ENCODE measurements around the gene KRT7.
A peak's percentile ranks its signal among the peaks of the same experiment; 100 is the strongest.

KRT7 gene

DNA sequence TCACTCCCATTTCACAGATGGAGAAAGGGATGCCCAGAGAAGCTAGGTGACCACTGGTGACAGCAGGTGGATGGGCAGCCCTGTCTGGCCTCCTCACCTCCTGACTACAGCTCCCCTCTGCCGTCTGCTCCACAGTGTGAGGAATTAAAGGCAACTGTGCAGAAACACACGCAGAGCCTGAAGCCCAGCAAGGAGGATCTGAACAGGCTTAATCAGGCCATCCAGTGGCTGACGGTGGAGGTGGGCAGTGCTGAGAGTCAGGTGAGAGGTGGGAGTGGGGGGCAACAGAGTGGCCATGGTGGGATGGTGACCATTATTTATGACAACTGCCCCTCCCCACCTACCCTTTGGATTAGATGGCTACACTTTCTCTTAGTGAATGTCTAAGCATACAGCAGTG lies 42.6 kb downstream of the KRT7 start:
- no peak overlapping the region for H3K4me3 ChIP-seq (ENCODE audit: low read length in 2 of 2)
- H3K36me3 ChIP-seq (ENCODE audit: control insufficient read depth in 2 of 2, insufficient read depth in 2 of 2, low read length in 2 of 2), result no peaks in the 10 kb centered on the region
- H3K9ac ChIP-seq (ENCODE audit: low read length in 2 of 2), result no peak overlapping the region
- H3K27ac ChIP-seq (ENCODE audit: low read length), result no peak overlapping the region
- H3K4me1 ChIP-seq (ENCODE audit: control insufficient read depth, insufficient read depth, low read length), result peaks cover 22% of the 10 kb centered on the region
- H3K9me3 ChIP-seq (ENCODE audit: control insufficient read depth in 2 of 2, low read length in 2 of 2), result no peaks in the 10 kb centered on the region
- peaks cover 3 to 4% of the 10 kb centered on the region in 2 donors for H3K27me3 ChIP-seq (ENCODE audit: control insufficient read depth in 1 of 2, insufficient read depth in 2 of 2, low read length in 2 of 2)

DNA sequence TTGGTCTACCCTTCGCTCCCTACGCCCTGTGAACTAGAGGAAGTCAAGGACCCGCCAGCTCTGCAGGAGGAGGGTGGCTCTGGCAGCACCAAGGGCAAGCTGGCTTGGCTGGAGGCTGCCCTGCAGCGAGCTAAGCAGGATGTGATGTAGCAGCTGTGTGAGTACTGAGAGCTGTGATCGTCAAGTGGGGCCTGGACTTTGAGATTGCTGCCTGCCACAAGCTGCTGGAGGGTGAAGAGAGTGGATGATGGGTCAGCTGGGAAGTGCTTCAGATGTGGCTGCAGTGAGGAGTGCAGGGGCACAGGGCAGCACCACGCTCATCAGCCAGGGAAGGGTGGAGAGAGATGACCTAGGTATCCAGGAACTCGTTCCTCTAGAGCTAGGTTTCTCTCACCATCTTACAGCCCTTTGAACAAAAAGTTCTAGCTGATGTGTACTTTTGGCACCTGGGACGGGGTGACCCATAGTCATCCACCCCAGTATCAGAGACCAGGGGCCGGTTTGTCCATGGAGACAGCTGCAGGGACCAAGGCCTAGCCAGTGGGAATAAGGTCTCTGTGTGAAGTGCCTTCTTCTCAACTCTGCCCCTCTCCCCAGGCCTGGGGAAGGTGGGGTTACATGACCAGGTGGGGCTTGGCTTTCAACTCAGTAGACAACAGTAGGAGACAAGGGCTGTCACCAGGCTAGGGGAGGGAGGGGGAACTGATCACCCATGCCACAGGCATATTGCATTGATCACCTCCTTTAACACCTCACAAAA lies 44.6 kb downstream of the KRT7 start:
- peaks cover 31% of the 10 kb centered on the region for H3K4me1 ChIP-seq (ENCODE audit: control insufficient read depth, insufficient read depth, low read length)
- H3K4me3 ChIP-seq (ENCODE audit: low read length in 2 of 2), result no peak overlapping the region
- no peaks in the 10 kb centered on the region for H3K36me3 ChIP-seq (ENCODE audit: control insufficient read depth in 2 of 2, insufficient read depth in 2 of 2, low read length in 2 of 2)
- no peak overlapping the region for H3K9ac ChIP-seq (ENCODE audit: low read length in 2 of 2)
- H3K9me3 ChIP-seq (ENCODE audit: control insufficient read depth in 2 of 2, low read length in 2 of 2), result no peaks in the 10 kb centered on the region
- H3K27me3 ChIP-seq (ENCODE audit: control insufficient read depth in 1 of 2, insufficient read depth in 2 of 2, low read length in 2 of 2), result peaks cover 0 to 3% of the 10 kb centered on the region in 2 donors
- no peak overlapping the region for H3K27ac ChIP-seq (ENCODE audit: low read length)

DNA sequence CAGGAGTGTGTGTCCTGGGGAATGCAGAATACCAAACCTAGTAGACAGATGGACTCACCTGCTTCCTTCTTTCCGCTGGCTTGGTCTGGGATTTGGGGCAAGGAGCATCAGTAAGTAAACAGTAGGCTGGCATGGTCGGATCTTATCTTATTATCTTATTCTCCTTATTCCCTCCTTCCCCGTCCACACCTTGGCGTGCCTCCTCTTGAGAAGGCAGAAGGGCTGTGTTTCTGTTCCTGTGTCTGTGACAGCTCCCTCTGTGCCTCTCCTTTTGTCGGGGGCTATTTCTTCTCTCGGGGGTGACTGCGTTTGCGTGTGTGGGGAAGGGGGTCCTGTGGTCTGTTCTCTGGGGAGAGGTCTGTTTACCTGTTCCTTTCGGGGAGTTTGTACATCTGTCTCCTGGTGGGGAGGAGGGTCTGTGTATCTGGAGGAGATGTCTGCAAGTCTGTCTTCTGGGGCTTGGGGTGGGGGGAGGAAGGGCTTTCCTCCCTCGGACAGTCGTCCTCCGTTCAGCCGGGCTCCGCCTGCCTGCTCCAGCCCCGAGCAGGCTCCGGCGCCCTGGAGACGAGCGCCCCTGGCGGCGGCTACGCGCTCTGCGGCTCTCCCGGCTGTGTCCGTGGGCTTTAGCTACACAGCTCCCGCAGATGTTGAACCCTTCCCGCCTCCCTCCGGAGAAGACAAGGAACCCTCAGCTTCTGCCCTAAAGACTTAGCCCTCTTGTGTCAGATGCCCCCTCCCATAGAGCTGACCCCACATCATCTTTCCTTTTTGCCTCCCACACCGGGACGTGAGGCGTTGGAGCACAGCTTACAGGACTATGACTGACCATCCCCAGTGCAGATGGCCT lies 45.8 kb downstream of the KRT7 start:
- H3K27ac ChIP-seq (ENCODE audit: low read length), result peak overlapping the region; percentile 96
- H3K9ac ChIP-seq (ENCODE audit: low read length in 2 of 2), result peak overlapping the region; percentile 74 to 79
- H3K9me3 ChIP-seq (ENCODE audit: control insufficient read depth in 2 of 2, low read length in 2 of 2), result no peaks in the 10 kb centered on the region
- peaks cover 31% of the 10 kb centered on the region for H3K4me1 ChIP-seq (ENCODE audit: control insufficient read depth, insufficient read depth, low read length)
- H3K27me3 ChIP-seq (ENCODE audit: control insufficient read depth in 1 of 2, insufficient read depth in 2 of 2, low read length in 2 of 2), result peaks cover 0 to 3% of the 10 kb centered on the region in 2 donors
- H3K36me3 ChIP-seq (ENCODE audit: control insufficient read depth in 2 of 2, insufficient read depth in 2 of 2, low read length in 2 of 2), result no peaks in the 10 kb centered on the region
- peak overlapping the region; percentile 67 to 72 for H3K4me3 ChIP-seq (ENCODE audit: low read length in 2 of 2)

DNA sequence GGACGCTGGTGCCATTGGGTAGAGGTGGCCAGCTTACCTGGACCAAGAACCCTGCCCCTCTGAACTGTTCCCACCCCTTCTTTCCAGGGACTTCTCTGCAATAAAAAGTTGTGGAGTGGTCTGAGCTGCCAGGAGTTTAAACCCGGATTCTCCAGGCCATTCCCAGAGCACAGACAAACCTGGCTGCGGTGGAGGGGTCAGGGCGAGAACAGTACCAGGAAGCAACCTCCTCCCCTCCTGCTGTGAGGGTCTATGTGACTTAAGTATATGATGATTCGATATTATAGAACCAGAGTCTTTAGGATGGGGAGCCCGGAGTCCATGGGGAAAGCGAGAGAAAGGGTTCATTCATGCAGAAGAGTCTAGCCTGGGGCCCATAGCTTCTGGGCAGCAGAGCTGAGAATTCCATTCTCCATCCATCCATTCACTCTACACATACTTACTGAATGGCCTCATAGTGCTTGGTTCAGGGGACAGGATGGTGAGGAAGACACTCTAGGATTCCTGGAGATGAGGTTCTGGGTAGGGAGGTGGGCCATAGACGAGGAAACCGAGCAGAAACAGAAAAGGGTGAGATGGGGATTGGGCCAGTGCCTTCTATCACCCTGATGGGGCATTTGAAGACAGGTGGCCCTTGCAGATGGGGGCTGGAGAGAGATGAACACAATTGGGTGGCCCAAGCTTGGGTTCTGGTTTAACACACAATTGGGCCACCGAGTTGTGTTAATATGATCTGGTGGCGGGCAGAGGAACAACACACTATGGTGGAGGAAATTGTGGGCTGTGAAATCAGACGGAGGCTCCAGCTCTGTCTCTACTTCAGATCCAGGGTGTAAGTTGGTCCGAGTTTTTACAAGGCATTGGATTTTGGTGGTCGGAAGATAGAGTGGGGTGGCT lies 46.6 kb downstream of the KRT7 start:
- Histone ChIP-seq H3K9me3 (ENCODE audit: control insufficient read depth in 2 of 2, low read length in 2 of 2) (no peaks in the 10 kb centered on the region), H3K4me3 (ENCODE audit: low read length in 2 of 2) (peak overlapping the region; percentile 67 to 72), H3K9ac (ENCODE audit: low read length in 2 of 2) (peak overlapping the region; percentile 35 to 58), H3K36me3 (ENCODE audit: control insufficient read depth in 2 of 2, insufficient read depth in 2 of 2, low read length in 2 of 2) (no peaks in the 10 kb centered on the region), H3K27me3 (ENCODE audit: control insufficient read depth in 1 of 2, insufficient read depth in 2 of 2, low read length in 2 of 2) (peaks cover 0 to under 1% of the 10 kb centered on the region in 2 donors), H3K27ac (ENCODE audit: low read length) (peak overlapping the region; percentile 96), H3K4me1 (ENCODE audit: control insufficient read depth, insufficient read depth, low read length) (peaks cover 31% of the 10 kb centered on the region)

DNA sequence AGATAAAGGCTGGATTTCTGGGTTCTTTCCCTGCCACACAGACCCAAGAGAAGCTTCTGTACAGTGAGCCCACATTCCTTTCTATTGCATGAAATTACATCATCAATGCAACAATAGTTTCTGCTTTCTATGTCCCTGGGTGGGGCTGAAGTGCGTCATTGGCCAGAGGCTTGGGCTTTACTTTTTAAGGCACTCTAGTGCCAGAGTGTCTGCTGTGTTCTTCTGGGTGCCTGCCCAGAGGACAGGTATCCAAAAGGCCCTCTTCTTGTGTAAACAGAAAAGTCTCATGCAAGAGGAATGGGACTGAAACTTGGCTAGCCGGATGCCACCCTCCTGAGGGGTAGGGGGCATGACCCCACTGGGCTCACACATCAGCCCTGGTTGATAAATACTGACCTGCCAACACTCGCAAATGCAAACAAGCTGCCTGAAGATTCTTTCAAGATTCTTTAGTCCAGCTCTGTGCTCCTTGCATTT lies 47.3 kb downstream of the KRT7 start:
- peak overlapping the region; percentile 36 to 56 for H3K9ac ChIP-seq (ENCODE audit: low read length in 2 of 2)
- no peaks in the 10 kb centered on the region for H3K27me3 ChIP-seq (ENCODE audit: control insufficient read depth in 1 of 2, insufficient read depth in 2 of 2, low read length in 2 of 2)
- peaks cover 31% of the 10 kb centered on the region for H3K4me1 ChIP-seq (ENCODE audit: control insufficient read depth, insufficient read depth, low read length)
- no peaks in the 10 kb centered on the region for H3K36me3 ChIP-seq (ENCODE audit: control insufficient read depth in 2 of 2, insufficient read depth in 2 of 2, low read length in 2 of 2)
- H3K9me3 ChIP-seq (ENCODE audit: control insufficient read depth in 2 of 2, low read length in 2 of 2), result no peaks in the 10 kb centered on the region
- H3K27ac ChIP-seq (ENCODE audit: low read length), result peak overlapping the region; percentile 96
- no peak overlapping the region for H3K4me3 ChIP-seq (ENCODE audit: low read length in 2 of 2)

DNA sequence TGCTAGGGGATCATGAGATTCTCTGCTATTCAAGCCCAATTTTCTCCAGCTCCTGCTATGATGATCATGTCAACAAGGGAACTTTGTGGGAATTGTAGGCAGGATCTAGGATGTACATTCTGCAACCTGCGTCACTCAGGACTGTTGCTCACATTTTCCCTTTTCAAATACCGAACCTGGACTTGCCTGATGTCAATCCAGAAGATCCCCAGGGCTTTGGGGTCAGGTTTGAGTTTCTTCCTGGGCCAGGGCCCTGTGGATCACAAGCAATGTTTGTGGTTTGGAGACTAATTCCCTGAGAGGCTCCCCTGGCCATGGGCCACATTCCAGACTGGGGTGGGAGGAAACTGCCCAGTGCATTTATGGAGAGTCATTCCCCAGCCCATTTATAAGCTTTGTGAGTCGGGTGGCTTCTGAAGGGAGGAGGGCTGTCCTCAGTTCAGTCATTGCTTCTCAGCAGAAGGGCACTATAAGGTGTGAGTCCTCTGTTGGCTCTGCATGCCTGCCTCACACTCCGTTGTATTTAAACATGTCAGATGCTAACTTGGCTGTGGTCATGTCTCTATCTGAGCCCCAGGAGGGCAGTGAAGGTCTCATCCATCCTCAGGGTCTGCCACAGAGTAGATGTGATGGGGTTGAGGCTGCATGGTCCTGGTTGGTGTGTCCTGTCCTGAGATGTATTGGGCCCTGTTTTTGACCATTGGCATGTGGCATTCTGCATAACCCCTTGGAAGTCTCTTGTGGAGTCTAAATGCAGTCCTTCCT lies 47.9 kb downstream of the KRT7 start:
- Histone ChIP-seq H3K36me3 (ENCODE audit: control insufficient read depth in 2 of 2, insufficient read depth in 2 of 2, low read length in 2 of 2) (no peaks in the 10 kb centered on the region), H3K27me3 (ENCODE audit: control insufficient read depth in 1 of 2, insufficient read depth in 2 of 2, low read length in 2 of 2) (no peaks in the 10 kb centered on the region), H3K27ac (ENCODE audit: low read length) (peak overlapping the region; percentile 96), H3K9me3 (ENCODE audit: control insufficient read depth in 2 of 2, low read length in 2 of 2) (no peaks in the 10 kb centered on the region), H3K9ac (ENCODE audit: low read length in 2 of 2) (peak overlapping the region; percentile 56 to 58), H3K4me3 (ENCODE audit: low read length in 2 of 2) (no peak overlapping the region), H3K4me1 (ENCODE audit: control insufficient read depth, insufficient read depth, low read length) (peaks cover 31% of the 10 kb centered on the region)

DNA sequence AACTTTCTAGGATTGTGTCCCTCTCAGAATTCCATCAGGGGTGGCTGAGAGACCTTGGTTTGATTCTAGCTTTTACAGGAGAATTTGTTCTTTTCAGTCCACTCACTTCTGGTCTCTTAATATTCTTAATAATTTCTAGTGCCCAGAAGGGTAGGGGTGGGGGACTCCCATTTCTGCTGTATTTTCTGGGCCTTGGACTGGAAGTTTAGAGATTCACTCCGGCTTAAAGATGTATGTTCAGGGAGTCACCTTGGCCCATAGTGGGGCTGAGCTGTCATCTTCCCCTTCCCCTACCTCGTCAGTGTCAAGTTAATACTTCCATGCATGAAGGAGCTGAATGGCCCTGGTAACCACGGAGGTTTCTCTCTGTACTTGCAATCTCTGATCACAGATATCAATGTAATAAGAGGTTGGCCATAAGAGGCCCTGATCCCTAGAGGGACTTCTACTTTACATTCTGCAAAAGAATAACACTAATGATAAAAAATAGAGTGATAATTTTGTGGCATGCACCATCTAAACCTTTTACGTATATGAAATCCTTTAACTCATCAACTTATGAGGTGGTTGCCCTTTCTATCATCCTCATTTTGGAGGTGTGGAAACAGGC lies 51.6 kb downstream of the KRT7 start:
- Histone ChIP-seq H3K36me3 (ENCODE audit: control insufficient read depth in 2 of 2, insufficient read depth in 2 of 2, low read length in 2 of 2) (no peaks in the 10 kb centered on the region), H3K27me3 (ENCODE audit: control insufficient read depth in 1 of 2, insufficient read depth in 2 of 2, low read length in 2 of 2) (no peaks in the 10 kb centered on the region), H3K9ac (ENCODE audit: low read length in 2 of 2) (no peak overlapping the region), H3K4me1 (ENCODE audit: control insufficient read depth, insufficient read depth, low read length) (peaks cover 19% of the 10 kb centered on the region), H3K27ac (ENCODE audit: low read length) (no peak overlapping the region), H3K9me3 (ENCODE audit: control insufficient read depth in 2 of 2, low read length in 2 of 2) (no peaks in the 10 kb centered on the region), H3K4me3 (ENCODE audit: low read length in 2 of 2) (no peak overlapping the region)

DNA sequence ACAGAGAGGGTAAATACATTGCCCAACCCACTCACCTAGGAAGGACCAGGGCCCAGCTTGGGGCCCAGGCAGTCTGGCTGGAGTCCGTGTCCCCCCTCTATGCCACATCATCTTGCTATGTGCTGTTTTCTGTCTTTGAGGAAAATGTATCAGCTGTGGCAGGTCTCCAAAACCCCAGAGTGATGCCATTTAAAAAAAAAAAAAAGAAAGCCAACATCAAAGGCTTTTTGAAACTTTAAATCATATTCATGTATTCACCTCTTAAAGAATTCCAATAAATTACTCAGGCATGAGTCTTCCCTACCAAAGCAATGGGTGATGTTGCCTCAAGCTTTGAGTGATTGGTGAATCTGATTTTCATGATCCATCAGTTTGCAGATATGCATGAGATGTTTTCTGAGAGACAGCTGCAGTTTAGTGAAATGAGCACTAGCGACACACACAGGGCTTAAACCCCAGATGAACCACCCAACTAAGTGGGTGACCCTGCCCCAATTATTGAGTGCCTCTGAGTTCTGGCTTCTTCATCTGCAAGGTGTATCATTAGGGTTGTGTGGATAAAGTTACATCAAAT lies 52.2 kb downstream of the KRT7 start:
- Histone ChIP-seq H3K36me3 (ENCODE audit: control insufficient read depth in 2 of 2, insufficient read depth in 2 of 2, low read length in 2 of 2) (no peaks in the 10 kb centered on the region), H3K27ac (ENCODE audit: low read length) (no peak overlapping the region), H3K9ac (ENCODE audit: low read length in 2 of 2) (no peak overlapping the region), H3K4me1 (ENCODE audit: control insufficient read depth, insufficient read depth, low read length) (peaks cover 13% of the 10 kb centered on the region), H3K4me3 (ENCODE audit: low read length in 2 of 2) (no peak overlapping the region), H3K9me3 (ENCODE audit: control insufficient read depth in 2 of 2, low read length in 2 of 2) (no peaks in the 10 kb centered on the region), H3K27me3 (ENCODE audit: control insufficient read depth in 1 of 2, insufficient read depth in 2 of 2, low read length in 2 of 2) (no peaks in the 10 kb centered on the region)

DNA sequence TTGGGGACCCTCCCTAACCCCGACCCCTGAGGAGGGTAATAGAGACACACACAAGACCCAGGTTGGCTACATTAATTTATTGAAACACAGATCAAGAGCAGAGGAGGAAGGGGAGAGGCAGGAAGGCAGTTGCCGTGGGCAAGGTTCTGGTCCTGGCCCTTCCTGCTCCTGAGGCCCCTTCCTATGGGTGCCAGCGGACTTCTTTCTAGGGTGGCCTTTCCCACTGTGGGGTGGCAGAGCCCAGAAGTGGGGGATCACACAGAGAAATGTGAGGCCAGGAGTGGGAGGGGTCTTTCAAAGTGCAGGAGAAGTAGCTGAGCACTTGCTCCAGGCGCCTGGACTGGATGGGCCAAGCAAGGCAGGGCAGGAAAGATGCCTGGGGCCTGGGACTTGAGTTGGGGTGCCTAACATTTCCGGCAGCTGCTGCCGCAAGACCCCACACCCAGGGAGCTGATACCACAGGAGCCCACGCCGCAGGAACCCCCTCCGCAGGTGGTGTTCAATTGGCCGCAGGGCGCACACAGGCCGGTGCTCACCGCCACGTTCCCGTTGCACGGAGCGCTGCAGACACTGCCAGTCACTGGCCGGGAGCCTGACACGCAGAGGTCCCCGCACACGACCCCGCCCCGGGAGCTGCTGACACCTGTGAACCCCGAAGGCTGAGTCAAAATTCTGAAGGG lies 52.9 kb downstream of the KRT7 start:
- no peaks in the 10 kb centered on the region for H3K36me3 ChIP-seq (ENCODE audit: control insufficient read depth in 2 of 2, insufficient read depth in 2 of 2, low read length in 2 of 2)
- no peaks in the 10 kb centered on the region for H3K27me3 ChIP-seq (ENCODE audit: control insufficient read depth in 1 of 2, insufficient read depth in 2 of 2, low read length in 2 of 2)
- no peak overlapping the region for H3K27ac ChIP-seq (ENCODE audit: low read length)
- H3K9ac ChIP-seq (ENCODE audit: low read length in 2 of 2), result no peak overlapping the region
- peaks cover 5% of the 10 kb centered on the region for H3K4me1 ChIP-seq (ENCODE audit: control insufficient read depth, insufficient read depth, low read length)
- no peak overlapping the region for H3K4me3 ChIP-seq (ENCODE audit: low read length in 2 of 2)
- H3K9me3 ChIP-seq (ENCODE audit: control insufficient read depth in 2 of 2, low read length in 2 of 2), result no peaks in the 10 kb centered on the region

Measured in stomach smooth muscle (tissue), 2 donors.